NCI-H1436 (cell line): ENCODE data around the gene KATNAL1.

Source experiments
- DNase-seq: peaks from one replicate; lab custom pipeline; 2025; lab: John Stamatoyannopoulos, UW

Gene KATNAL1

DNA sequence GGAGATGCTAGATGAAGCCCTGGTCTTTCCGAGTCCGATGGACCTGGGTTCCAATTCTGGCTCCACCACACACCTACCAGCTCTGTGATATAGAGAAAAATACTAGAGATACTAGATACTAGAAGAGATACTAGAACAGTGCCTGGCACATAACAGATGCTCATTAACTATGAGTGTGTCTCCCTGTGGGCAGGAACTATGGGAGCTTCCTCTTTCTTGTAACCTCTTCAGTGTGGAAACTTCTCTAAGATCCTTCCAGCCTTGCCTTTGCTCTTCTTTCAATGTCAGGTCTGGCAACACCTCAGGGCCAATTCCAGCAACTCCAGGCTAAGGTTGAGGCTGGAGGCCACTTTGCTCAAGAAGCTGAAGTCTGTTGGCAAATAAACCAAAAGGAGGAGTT, 143.9 kb downstream of the KATNAL1 start:
- no peak for DNase-seq

DNA sequence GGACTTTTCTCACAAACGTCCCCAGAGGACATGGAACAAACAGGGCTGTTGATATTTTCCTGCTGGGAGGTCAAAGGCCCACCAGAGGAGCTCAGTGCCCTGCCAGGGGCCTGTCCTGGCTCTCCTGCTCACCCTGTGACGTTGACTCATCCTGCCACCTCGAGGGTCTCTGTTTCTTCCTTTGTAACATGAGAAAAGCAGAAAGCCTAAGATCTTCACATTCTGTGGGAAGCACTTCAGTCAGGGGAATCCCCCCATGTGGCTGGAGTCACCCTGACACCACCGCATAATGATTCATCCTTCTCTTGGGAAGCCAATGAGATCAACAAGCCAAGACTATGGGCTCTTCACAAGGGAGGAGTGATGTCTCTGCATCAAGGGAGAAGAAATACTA, 147.9 kb downstream of the KATNAL1 start:
- DNase-seq, result no peak

DNA sequence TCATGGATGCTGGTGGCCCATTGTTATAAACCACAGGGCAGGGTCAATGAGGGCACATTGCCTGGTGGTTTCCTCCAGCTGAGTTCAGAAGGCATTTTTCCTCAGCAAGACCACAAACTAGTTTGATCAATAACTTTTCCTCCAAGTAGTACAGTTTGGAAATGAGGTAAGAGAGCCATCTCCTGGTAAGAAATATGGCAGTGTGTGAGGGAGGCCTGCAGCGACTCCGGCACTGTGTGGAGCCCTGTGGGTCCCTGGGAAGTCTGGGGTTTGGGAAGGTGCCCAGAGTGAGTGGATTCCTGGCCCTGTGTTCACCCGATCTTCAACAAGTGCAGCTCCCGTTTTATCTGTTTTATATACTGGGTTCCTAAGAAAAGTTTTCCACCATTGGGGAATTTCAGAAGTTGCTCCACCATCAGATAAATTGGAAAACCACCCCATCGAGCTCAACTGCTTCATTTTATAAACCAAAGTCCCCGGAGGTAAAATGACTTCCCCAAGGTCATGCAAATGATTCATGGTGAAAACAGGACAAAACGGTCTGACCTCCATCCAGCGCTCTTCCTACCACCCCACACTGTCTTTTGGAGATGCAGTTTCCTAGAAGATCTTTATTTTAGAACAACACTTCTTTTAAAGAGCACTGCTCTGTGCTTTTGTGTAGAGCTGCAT, 148.4 kb downstream of the KATNAL1 start:
- no peak for DNase-seq

DNA sequence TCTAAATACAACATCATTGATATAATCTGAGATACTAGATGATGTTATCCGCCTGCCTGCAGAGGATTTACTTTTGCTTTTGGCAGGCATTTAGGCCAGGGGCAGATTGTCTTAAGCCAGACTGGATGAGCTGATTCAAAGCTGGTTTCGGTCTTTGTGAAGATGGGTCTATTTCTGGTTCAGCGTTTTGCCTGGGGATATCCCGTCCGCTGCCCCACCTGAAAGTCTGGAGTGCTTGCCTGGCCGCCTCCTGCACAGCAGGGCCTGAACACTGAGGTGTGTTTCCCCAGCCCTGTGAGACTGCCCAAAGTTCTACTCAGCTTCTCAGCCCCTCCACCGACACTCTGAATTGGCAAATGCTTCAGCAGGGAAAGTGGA, 149.7 kb downstream of the KATNAL1 start:
- DNase-seq, result no peak

DNA sequence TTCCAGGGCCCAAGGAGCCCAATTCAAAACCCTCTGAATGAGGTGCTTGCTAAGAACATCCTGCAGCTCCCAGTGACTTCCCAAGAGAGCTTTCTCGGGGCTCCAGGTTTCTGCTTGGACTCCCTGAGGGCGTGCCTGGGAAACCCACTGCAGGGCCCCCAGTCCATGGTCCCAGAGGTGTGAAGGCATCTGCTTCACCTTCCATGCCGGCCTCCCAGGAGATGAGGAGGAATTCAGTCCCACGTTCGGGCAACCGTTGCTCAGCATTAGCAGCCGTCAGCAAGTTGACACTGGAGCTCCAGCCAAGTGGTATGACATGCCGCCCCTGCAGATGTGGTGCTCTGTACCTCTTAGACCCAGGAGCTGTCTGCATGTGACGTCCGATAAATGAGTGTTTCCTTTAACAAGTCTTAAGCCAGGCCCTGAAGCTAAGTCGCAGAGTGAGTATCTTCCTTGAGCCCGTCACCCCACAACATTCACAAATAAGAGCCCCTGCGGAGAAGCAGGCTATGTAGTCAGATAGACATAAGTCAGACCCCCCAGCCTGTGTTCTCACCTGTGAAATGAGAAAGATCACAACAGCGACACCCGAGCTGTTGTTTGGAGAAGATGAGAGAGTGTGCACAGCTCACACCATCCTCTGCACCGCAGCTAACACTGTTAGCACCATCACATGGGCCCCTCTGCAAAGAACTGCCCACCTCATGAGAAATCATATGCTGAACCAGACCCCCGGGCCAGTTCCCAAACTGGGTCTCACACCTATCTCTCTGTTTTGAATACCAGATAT, 150.3 kb downstream of the KATNAL1 start:
- no peak for DNase-seq

DNA sequence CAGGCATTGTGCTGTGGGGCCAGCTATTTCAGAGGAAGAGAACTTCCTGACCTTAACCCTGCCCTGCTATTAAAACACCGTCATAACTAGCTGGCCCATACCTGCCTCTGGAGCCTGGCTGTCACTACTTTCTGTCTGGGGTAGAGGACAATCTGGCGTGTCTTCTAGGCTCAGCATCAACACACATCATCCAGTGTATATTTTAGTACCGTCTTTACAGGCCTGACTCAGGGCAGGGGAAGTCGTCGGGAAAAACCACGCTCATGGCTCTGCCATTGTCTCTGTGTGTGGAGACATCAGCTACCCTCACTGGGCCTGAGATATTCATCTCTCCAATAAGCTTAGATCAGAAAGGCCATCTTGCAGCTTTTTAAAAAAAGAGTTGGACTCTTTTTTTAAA, 151.1 kb downstream of the KATNAL1 start:
- DNase-seq, result no peak

DNA sequence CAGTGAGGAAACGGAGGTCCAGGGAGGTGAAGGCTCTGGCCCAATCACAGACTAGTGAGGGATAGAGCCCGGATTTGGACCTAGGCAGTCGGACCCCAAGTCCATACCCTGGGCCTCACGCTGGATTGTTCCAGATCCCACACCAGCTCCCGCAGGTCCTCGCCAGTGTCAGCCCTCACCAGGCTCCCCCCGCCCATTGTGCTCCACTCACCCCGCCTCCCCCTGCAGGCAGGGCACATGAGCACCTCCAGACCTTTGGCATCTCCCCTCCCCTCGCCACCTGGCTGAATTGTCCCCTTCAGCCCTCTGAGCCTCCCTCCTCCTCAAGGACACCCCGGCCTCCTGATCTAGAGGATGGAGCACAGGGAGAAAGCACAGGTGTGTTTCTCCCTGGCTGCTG, 152.4 kb downstream of the KATNAL1 start:
- DNase-seq, result no peak

DNA sequence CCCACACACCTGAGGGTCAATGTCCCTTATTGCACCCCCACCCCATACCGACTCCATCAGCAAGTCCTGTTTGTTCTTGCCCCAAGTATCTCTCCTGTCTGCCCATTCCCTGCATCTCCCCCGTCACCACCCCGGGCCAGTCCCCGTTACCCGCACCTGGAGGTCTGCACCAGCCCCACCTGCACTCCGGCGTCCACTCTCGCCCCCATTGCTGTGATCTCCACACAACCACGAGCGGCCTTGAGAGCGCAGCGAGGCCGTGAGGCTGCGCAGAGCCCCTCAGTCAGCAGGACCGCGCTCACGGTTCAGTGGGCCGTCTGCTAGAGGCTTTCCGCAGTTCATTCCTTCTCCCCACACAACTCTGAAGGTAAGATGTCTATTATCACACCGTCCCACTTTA, 152.8 kb downstream of the KATNAL1 start:
- no peak for DNase-seq

DNA sequence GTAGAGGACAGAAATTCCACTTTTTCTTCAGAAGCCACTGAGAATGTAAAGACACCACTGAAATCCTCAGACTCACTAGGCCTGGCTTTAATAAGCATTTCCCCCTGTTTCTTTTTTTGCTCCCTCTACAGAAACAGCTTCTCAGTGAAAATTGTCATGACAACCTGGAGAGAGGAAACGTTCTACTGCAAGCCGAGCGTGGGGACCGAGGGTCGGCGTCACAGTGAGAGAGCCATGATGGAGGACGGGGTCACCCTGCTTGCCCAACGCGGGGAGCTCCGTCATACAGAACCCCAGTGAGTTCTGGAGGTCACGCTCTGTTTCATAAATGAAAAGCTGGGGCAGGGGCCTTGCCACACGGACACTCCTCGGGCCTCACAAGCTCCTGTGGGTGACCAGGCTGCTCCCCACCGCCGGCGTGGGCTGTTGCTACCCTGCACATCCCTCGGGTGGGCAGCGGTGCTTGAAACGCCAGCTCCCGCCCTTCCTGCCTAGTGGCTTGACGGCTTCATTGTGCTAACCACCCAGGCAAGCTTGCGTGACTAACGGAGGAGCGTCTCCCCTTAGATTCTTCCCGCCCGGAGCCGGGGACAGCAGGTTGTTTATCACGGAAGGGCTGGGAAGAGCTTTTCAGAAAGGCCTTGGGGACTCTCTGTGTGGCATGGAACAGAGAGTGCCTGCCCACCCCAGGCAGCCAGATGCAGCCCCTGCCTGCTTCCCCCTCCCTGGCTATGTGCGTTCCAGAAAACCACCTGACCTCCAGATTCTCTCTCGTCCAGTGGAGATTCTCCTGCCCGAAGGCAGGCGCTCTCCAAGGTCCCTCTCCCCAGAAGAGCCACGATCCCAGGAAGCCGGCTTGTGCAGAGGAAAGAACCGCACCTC, 153.6 kb downstream of the KATNAL1 start:
- DNase-seq, result no peak
